Mesenteric fat pad (tissue), 1 donor: ENCODE data around the gene FOXO3. TPM values are rescaled to one million over a fixed set of nuclear protein-coding genes. Genes with fewer than 3 reads are reported as not detected.

ENCODE experiments used
- DNase-seq: peaks from one replicate; pipeline ENCODE4 v3.0.0-alpha.2; 2020; ENCODE audit warnings: low spot score
- total RNA-seq: library from RNA; stranded (reverse); fragmentation: NEBNext Ultra II Directional; extraction: Animal tissue kit (Norgen Biotek cat#: 25700); gene quantifications from one replicate; pipeline ENCODE4 v1.2.1, GENCODE V29; 2021
- donor health status: DM: yes; HTN: yes; CAD: no.

Gene FOXO3
- total RNA-seq, 1 donor from 2014 or later: 94.0 TPM

GRCh38 chr6:108733706-108734265, 173.1 kb downstream of the FOXO3 start:
- DNase-seq: no peak
